CD4-positive, alpha-beta memory T cell (primary cell): ENCODE results near the gene TAGLN2. TPM values are rescaled to one million over a fixed set of nuclear protein-coding genes. Genes with fewer than 3 reads are reported as not detected.

Experiments
- CTCF ChIA-PET: fragments of 350-600 bp; sonication (Branson Sonifier 250); formaldehyde crosslinking; loops from one replicate; lab custom pipeline; 2021; ENCODE audit warnings: inconsistent platforms; ENCODE audit not compliant: partially characterized antibody; lab: Charles Lee
- POLR2A ChIA-PET: fragments of 350-600 bp; sonication (Branson Sonifier 250); formaldehyde crosslinking; loops from one replicate; lab custom pipeline; 2021; ENCODE audit not compliant: partially characterized antibody; lab: Charles Lee
- DNase-seq, 5 donors: peaks; one replicate each; pipeline versions ENCODE4 v3.0.0 to v3.0.0-alpha.2; 2020 to 2022; ENCODE audit warnings: mixed read lengths in 1 of 5
- H3K27ac ChIP-seq: one replicate; pipeline ENCODE4 v1.7.0; 2013; ENCODE audit warnings: low read depth, low read length
- H3K27me3 ChIP-seq: 2 replicates; pipeline ENCODE4 v1.7.0; 2013; ENCODE audit warnings: mild to moderate bottlenecking, low read length, moderate library complexity; ENCODE audit not compliant: insufficient read depth
- H3K36me3 ChIP-seq: 2 replicates; pipeline ENCODE4 v1.7.0; 2013; ENCODE audit warnings: mild to moderate bottlenecking, low read length, moderate library complexity; ENCODE audit not compliant: insufficient read depth
- H3K4me1 ChIP-seq: 2 replicates; pipeline ENCODE4 v1.7.0; 2013; ENCODE audit warnings: mild to moderate bottlenecking, low read length, moderate library complexity; ENCODE audit not compliant: insufficient read depth
- H3K4me3 ChIP-seq, 2 donors: one replicate each; pipeline ENCODE4 v1.7.0; 2013; ENCODE audit warnings: low read length in 2 of 2, mild to moderate bottlenecking in 1 of 2
- H3K9me3 ChIP-seq, 2 donors: one replicate each; pipeline ENCODE4 v1.7.0; 2013; ENCODE audit warnings: low read length in 2 of 2, control low read depth in 1 of 2; ENCODE audit not compliant: control insufficient read depth in 1 of 2
- H3K27ac Mint-ChIP-seq, 7 donors: one replicate each; pipeline ENCODE4 v1.8.0; 2020 to 2021; ENCODE audit warnings: mixed read lengths in 7 of 7, mild to moderate bottlenecking in 6 of 7, inconsistent platforms in 3 of 7, moderate library complexity in 3 of 7
- H3K27me3 Mint-ChIP-seq, 2 donors: one replicate each; pipeline ENCODE4 v1.8.0; 2020 to 2021; ENCODE audit warnings: mixed read lengths in 2 of 2
- H3K36me3 Mint-ChIP-seq, 2 donors: one replicate each; pipeline ENCODE4 v1.8.0; 2020 to 2021; ENCODE audit warnings: mixed read lengths in 2 of 2, inconsistent platforms in 1 of 2, mild to moderate bottlenecking in 1 of 2
- H3K4me1 Mint-ChIP-seq, 4 donors: one replicate each; pipeline ENCODE4 v1.8.0; 2020 to 2021; ENCODE audit warnings: mixed read lengths in 4 of 4, mild to moderate bottlenecking in 1 of 4
- H3K4me3 Mint-ChIP-seq, 8 donors: one replicate each; pipeline ENCODE4 v1.8.0; 2020 to 2021; ENCODE audit warnings: mixed read lengths in 8 of 8, mild to moderate bottlenecking in 7 of 8, moderate library complexity in 6 of 8, inconsistent platforms in 3 of 8
- H3K9me3 Mint-ChIP-seq, 8 donors: one replicate each; pipeline ENCODE4 v1.8.0; 2020 to 2021; ENCODE audit warnings: mixed read lengths in 8 of 8, mild to moderate bottlenecking in 5 of 8, inconsistent platforms in 3 of 8, moderate library complexity in 1 of 8
- intact Hi-C: fragments of 100-400 bp; cut with micrococcal nuclease; formaldehyde crosslinking; loops from one replicate; pipeline ENCODE4 v1.15.1; 2023
- polyA plus RNA-seq, 2 donors: library from polyadenylated mRNA; unstranded; fragments of 300-500 nt; fragmentation: Illumina TruSeq; gene quantifications; one replicate each; pipeline ENCODE4 v1.2.3, GENCODE V29; 2021
- total RNA-seq, 2 experiments: library from RNA; stranded (reverse); gene quantifications; one replicate each; pipeline ENCODE4 v1.2.3, GENCODE V29; 2021

Gene TAGLN2
- total and polyA plus RNA-seq, 4 experiments from 2014 or later: 196 to 1,289 (median 611) TPM

GRCh38 chr1:159930634-159931033 lies 5.3 kb upstream of the TAGLN2 start:
- Histone ChIP-seq H3K36me3 (no peaks in the 10 kb centered on the region), H3K4me3 (no peak overlapping the region), H3K4me1 (peaks cover 10% of the 10 kb centered on the region), H3K27ac (no peak overlapping the region), H3K9me3 (no peaks in the 10 kb centered on the region), H3K27me3 (no peaks in the 10 kb centered on the region)
- Mint-ChIP-seq H3K27ac (no peak overlapping the region), H3K27me3 (no peaks in the 10 kb centered on the region), H3K4me3 (no peak overlapping the region), H3K4me1 (peaks cover 8 to 18% (median 13%) of the 10 kb centered on the region in 4 donors), H3K36me3 (peaks cover 0 to under 1% of the 10 kb centered on the region in 2 donors), H3K9me3 (no peaks in the 10 kb centered on the region)
- ChIA-PET CTCF (interaction anchor here (1.0 to 1.3 kb wide), 2 partner anchors 29 to 77 kb away, joined by 3 read pairs; no protein-coding TSS in a partner anchor), POLR2A (interaction anchor here (0.7 kb wide), 1 partner anchor 15 kb away, joined by 3 read pairs; no protein-coding TSS in a partner anchor)
- no peak for DNase-seq
- intact Hi-C loops: no loop called here

GRCh38 chr1:159930216-159930615 lies 4.9 kb upstream of the TAGLN2 start:
- Mint-ChIP-seq H3K36me3 (peaks cover 0 to 5% of the 10 kb centered on the region in 2 donors), H3K9me3 (peaks cover 0 to 2% (median 0%) of the 10 kb centered on the region in 8 donors), H3K4me3 (no peak overlapping the region), H3K27me3 (peaks cover 0 to 2% of the 10 kb centered on the region in 2 donors), H3K4me1 (peaks cover 8 to 19% (median 15%) of the 10 kb centered on the region in 4 donors), H3K27ac (no peak overlapping the region)
- Histone ChIP-seq H3K27ac (no peak overlapping the region), H3K4me3 (no peak overlapping the region), H3K36me3 (no peaks in the 10 kb centered on the region), H3K27me3 (no peaks in the 10 kb centered on the region), H3K9me3 (no peaks in the 10 kb centered on the region), H3K4me1 (peaks cover 10% of the 10 kb centered on the region)
- intact Hi-C loops: no loop called here
- ChIA-PET CTCF (interaction anchor here (1.0 to 1.3 kb wide), 2 partner anchors 28 to 77 kb away, joined by 3 read pairs; no protein-coding TSS in a partner anchor), POLR2A (interaction anchor here (0.7 kb wide), 1 partner anchor 14 kb away, joined by 3 read pairs; no protein-coding TSS in a partner anchor)
- no peak for DNase-seq

GRCh38 chr1:159929155-159930051 lies 4.1 kb upstream of the TAGLN2 start:
- Histone ChIP-seq H3K4me1 (peaks cover 10% of the 10 kb centered on the region), H3K9me3 (no peaks in the 10 kb centered on the region), H3K27me3 (no peaks in the 10 kb centered on the region), H3K27ac (no peak overlapping the region), H3K36me3 (no peaks in the 10 kb centered on the region), H3K4me3 (no peak overlapping the region)
- peaks cover 0 to 10% of the 10 kb centered on the region in 2 donors for H3K36me3 Mint-ChIP-seq
- intact Hi-C loops: loop anchor here (5.0 to 10.0 kb wide), 2 partner anchors 168 to 335 kb away; partner anchors contain the start of genes DCAF8 and IGSF8
- no peak for DNase-seq
- no peak overlapping the region for H3K4me3 Mint-ChIP-seq
- peaks cover 0 to 3% of the 10 kb centered on the region in 2 donors for H3K27me3 Mint-ChIP-seq
- ChIA-PET CTCF (interaction anchor here (1.0 to 1.3 kb wide), 2 partner anchors 27 to 78 kb away, joined by 3 read pairs; no protein-coding TSS in a partner anchor), POLR2A (no interaction called here)
- peak overlapping the region in 2 of 7 donors; percentile 3 to 61 for H3K27ac Mint-ChIP-seq
- peaks cover 8 to 22% (median 15%) of the 10 kb centered on the region in 4 donors for H3K4me1 Mint-ChIP-seq
- peaks cover 0 to 4% (median 0%) of the 10 kb centered on the region in 8 donors for H3K9me3 Mint-ChIP-seq

GRCh38 chr1:159928491-159929050 lies 3.3 kb upstream of the TAGLN2 start:
- Histone ChIP-seq H3K27me3 (no peaks in the 10 kb centered on the region), H3K4me1 (peaks cover 10% of the 10 kb centered on the region), H3K9me3 (no peaks in the 10 kb centered on the region), H3K36me3 (no peaks in the 10 kb centered on the region), H3K27ac (no peak overlapping the region), H3K4me3 (no peak overlapping the region)
- peaks cover 0 to 9% (median 0%) of the 10 kb centered on the region in 8 donors for H3K9me3 Mint-ChIP-seq
- no peak for DNase-seq
- intact Hi-C loops: loop anchor here (5.0 to 10.0 kb wide), 2 partner anchors 169 to 336 kb away; partner anchors contain the start of genes DCAF8 and IGSF8
- H3K27ac Mint-ChIP-seq: no peak overlapping the region
- H3K4me3 Mint-ChIP-seq: no peak overlapping the region
- ChIA-PET POLR2A (no interaction called here), CTCF (interaction anchor here (1.6 kb wide), 1 partner anchor 10 kb away, joined by 5 read pairs; no protein-coding TSS in a partner anchor)
- peaks cover 8 to 30% (median 15%) of the 10 kb centered on the region in 4 donors for H3K4me1 Mint-ChIP-seq
- H3K36me3 Mint-ChIP-seq: peaks cover 0 to 17% of the 10 kb centered on the region in 2 donors
- peaks cover 0 to 5% of the 10 kb centered on the region in 2 donors for H3K27me3 Mint-ChIP-seq

GRCh38 chr1:159927849-159928431 lies 2.6 kb upstream of the TAGLN2 start:
- Histone ChIP-seq H3K36me3 (no peaks in the 10 kb centered on the region), H3K27me3 (no peaks in the 10 kb centered on the region), H3K4me1 (peaks cover 13% of the 10 kb centered on the region), H3K27ac (no peak overlapping the region), H3K4me3 (no peak overlapping the region), H3K9me3 (no peaks in the 10 kb centered on the region)
- Mint-ChIP-seq H3K4me3 (no peak overlapping the region), H3K4me1 (peaks cover 11 to 37% (median 18%) of the 10 kb centered on the region in 4 donors), H3K36me3 (peaks cover 0 to 23% of the 10 kb centered on the region in 2 donors), H3K9me3 (peaks cover 0 to 9% (median 0%) of the 10 kb centered on the region in 8 donors), H3K27ac (peak overlapping the region in 1 of 7 donors; percentile 6), H3K27me3 (peaks cover 0 to 5% of the 10 kb centered on the region in 2 donors)
- CTCF ChIA-PET: interaction anchor here (1.6 kb wide), 1 partner anchor 11 kb away, joined by 5 read pairs; no protein-coding TSS in a partner anchor
- POLR2A ChIA-PET: interaction anchor here (1.4 kb wide), 1 partner anchor 8 kb away, joined by 3 read pairs; no protein-coding TSS in a partner anchor
- DNase-seq: no peak
- intact Hi-C loops: loop anchor here (5.0 to 10.0 kb wide), 2 partner anchors 169 to 337 kb away; partner anchors contain the start of genes DCAF8 and IGSF8

GRCh38 chr1:159927211-159927848 lies 2.0 kb upstream of the TAGLN2 start:
- Histone ChIP-seq H3K27ac (no peak overlapping the region), H3K9me3 (no peaks in the 10 kb centered on the region), H3K36me3 (no peaks in the 10 kb centered on the region), H3K4me3 (no peak overlapping the region), H3K4me1 (peaks cover 19% of the 10 kb centered on the region), H3K27me3 (no peaks in the 10 kb centered on the region)
- intact Hi-C loops: loop anchor here (5.0 to 10.0 kb wide), 2 partner anchors 170 to 337 kb away; partner anchors contain the start of genes DCAF8 and IGSF8
- CTCF ChIA-PET: interaction anchor here (1.6 to 6.9 kb wide), 4 partner anchors 8 to 104 kb away, joined by 3 to 87 read pairs (median 23); no protein-coding TSS in a partner anchor
- peaks cover 0 to 26% of the 10 kb centered on the region in 2 donors for H3K36me3 Mint-ChIP-seq
- POLR2A ChIA-PET: interaction anchor here (1.4 to 5.2 kb wide), 2 partner anchors 8 to 129 kb away, joined by 3 to 26 read pairs; no protein-coding TSS in a partner anchor
- H3K27me3 Mint-ChIP-seq: peaks cover 0 to 5% of the 10 kb centered on the region in 2 donors
- H3K9me3 Mint-ChIP-seq: peaks cover 0 to 9% (median 0%) of the 10 kb centered on the region in 8 donors
- peaks cover 13 to 41% (median 22%) of the 10 kb centered on the region in 4 donors for H3K4me1 Mint-ChIP-seq
- no peak for DNase-seq
- H3K27ac Mint-ChIP-seq: peak overlapping the region in 3 of 7 donors; percentile 44 to 99 (median 99)
- peak overlapping the region in 2 of 8 donors; percentile 6 to 64 for H3K4me3 Mint-ChIP-seq
